BJ (cell line): Measurements from ENCODE around the gene SLC43A2. TPM values are rescaled to one million over a fixed set of nuclear protein-coding genes. Genes with fewer than 3 reads are reported as not detected.

Source experiments
- CTCF ChIA-PET: fragments of 350-600 bp; formaldehyde crosslinking; extraction: SDS; loops from one replicate; lab custom pipeline; 2021; ENCODE audit warnings: antibody characterized with exemption, inconsistent platforms; lab: Yijun Ruan, JAX
- POLR2A ChIA-PET: fragments of 300-600 bp; sonication (Branson Sonifier 250); formaldehyde crosslinking; extraction: SDS; loops from one replicate; lab custom pipeline; 2021; ENCODE audit warnings: antibody characterized with exemption; lab: Charles Lee
- DNase-seq: peaks from one replicate; pipeline ENCODE4 v3.0.0-alpha.2; 2011; ENCODE audit warnings: low read depth
- H3K27me3 ChIP-seq: 2 replicates; pipeline ENCODE4 v1.6.0; 2011; ENCODE audit warnings: low read length; ENCODE audit not compliant: control insufficient read depth, insufficient read depth
- H3K36me3 ChIP-seq: 2 replicates; pipeline ENCODE4 v1.5.1; 2011; ENCODE audit warnings: low read length; ENCODE audit not compliant: control insufficient read depth, insufficient read depth
- H3K4me3 ChIP-seq: 2 replicates; pipeline ENCODE4 v1.5.1; 2011; ENCODE audit warnings: low read depth, mild to moderate bottlenecking, control low read depth, low read length
- CTCF ChIP-seq: IDR thresholded peaks from 2 replicates; pipeline ENCODE4 v1.5.1; 2011; ENCODE audit warnings: low read depth, mild to moderate bottlenecking, control low read depth, inconsistent platforms, low read length, moderate library complexity; ENCODE audit not compliant: insufficient read depth
- polyA plus RNA-seq: library from polyadenylated mRNA; depleted of rRNA; stranded (reverse); fragments of >200 nt; gene quantifications from 2 replicates; pipeline ENCODE4 v1.2.3, GENCODE V29; 2011; rRNA removed
- small RNA-seq: library from RNA; depleted of rRNA; stranded (forward); fragments of <200 nt; gene quantifications from one replicate; pipeline ENCODE3, GENCODE V24; 2012; ENCODE audit warnings: low replicate concordance, low read depth; ENCODE audit not compliant: insufficient read length

SLC43A2 gene
- polyA plus RNA-seq, 1 experiment, result 8.9 TPM

- TF ChIP-seq CTCF, result no peak
- ChIA-PET POLR2A (no interaction called here), CTCF (interaction anchor here (0.6 kb wide), 1 partner anchor 752 kb away, joined by 3 read pairs; no protein-coding TSS in a partner anchor)
- peaks cover 5% of the 10 kb centered on the region for H3K36me3 ChIP-seq
- H3K4me3 ChIP-seq, result no peak overlapping the region
- H3K27me3 ChIP-seq, result no peaks in the 10 kb centered on the region
- DNase-seq, result no peak
Observed at GRCh38 chr17:1521086-1521640, 107.5 kb downstream of the SLC43A2 start.

GRCh38 chr17:1519678-1520077 is 109.0 kb downstream of the SLC43A2 start:
- POLR2A ChIA-PET, result no interaction called here
- CTCF ChIA-PET, result interaction anchor here (2.3 kb wide), 1 partner anchor 154 kb away, joined by 9 read pairs; no protein-coding TSS in a partner anchor
- Histone ChIP-seq H3K36me3 (peaks cover 5% of the 10 kb centered on the region), H3K4me3 (no peak overlapping the region), H3K27me3 (no peaks in the 10 kb centered on the region)
- DNase-seq, result no peak
- no peak for TF ChIP-seq CTCF

Small RNAs within 50 kb of the gene (small RNA-seq; reads per million reads assigned to genes)
- gene RN7SL105P, result not detected

Other genes starting within 250 kb of the SLC43A2 start
- 618 and 665 TPM in 2 replicates for gene YWHAE, start 228.6 kb downstream of the SLC43A2 start, polyA plus RNA-seq
- gene CRK, start 172.6 kb downstream of the SLC43A2 start, polyA plus RNA-seq, result 53.8 and 86.5 TPM in 2 replicates
- 211 and 321 TPM in 2 replicates for gene MYO1C, start 136.1 kb downstream of the SLC43A2 start, polyA plus RNA-seq
- gene INPP5K, start 112.2 kb downstream of the SLC43A2 start, polyA plus RNA-seq, result 43.9 and 45.3 TPM in 2 replicates
- 35.8 and 37.2 TPM in 2 replicates for gene PITPNA, start 66.0 kb downstream of the SLC43A2 start, polyA plus RNA-seq
- 0.11 and 0.12 TPM in 2 replicates for gene SCARF1, start 16.9 kb upstream of the SLC43A2 start, polyA plus RNA-seq
- gene RILP, start 21.0 kb upstream of the SLC43A2 start, polyA plus RNA-seq, result 5.3 and 6.2 TPM in 2 replicates
- 113 and 194 TPM in 2 replicates for gene PRPF8, start 56.0 kb upstream of the SLC43A2 start, polyA plus RNA-seq
- gene TLCD2, start 81.5 kb upstream of the SLC43A2 start, polyA plus RNA-seq, result 2.5 and 3.9 TPM in 2 replicates
- gene WDR81, start 95.9 kb upstream of the SLC43A2 start, polyA plus RNA-seq, result 3.0 and 4.8 TPM in 2 replicates
- gene SERPINF2, start 114.0 kb upstream of the SLC43A2 start, polyA plus RNA-seq, result 0.02 TPM in 1 of 2 replicates, not detected in the other
- gene SERPINF1, start 133.2 kb upstream of the SLC43A2 start, polyA plus RNA-seq, result 174 and 221 TPM in 2 replicates
- gene SMYD4, start 201.1 kb upstream of the SLC43A2 start, polyA plus RNA-seq, result 4.4 and 4.5 TPM in 2 replicates
- gene RPA1, start 201.2 kb upstream of the SLC43A2 start, polyA plus RNA-seq, result 58.8 and 67.9 TPM in 2 replicates